Adipocyte (in vitro differentiated cells): ENCODE data around the gene MACROD2.

ENCODE experiments used
- DNase-seq: peaks from one replicate; pipeline ENCODE4 v3.0.0-alpha.2; 2015; ENCODE audit warnings: low read depth
- H3K27me3 ChIP-seq: replicated peaks from 2 replicates; pipeline ENCODE4 v1.7.0; 2013; ENCODE audit warnings: mild to moderate bottlenecking, low read length, moderate library complexity; ENCODE audit not compliant: control insufficient read depth, insufficient read depth
- H3K36me3 ChIP-seq: 2 replicates; pipeline ENCODE4 v1.7.0; 2013; ENCODE audit warnings: low read length, mild to moderate bottlenecking, moderate library complexity; ENCODE audit not compliant: control insufficient read depth, insufficient read depth, severe bottlenecking
- H3K4me1 ChIP-seq: 2 replicates; pipeline ENCODE4 v1.7.0; 2013; ENCODE audit warnings: mild to moderate bottlenecking, low read length, moderate library complexity; ENCODE audit not compliant: control insufficient read depth, insufficient read depth
- H3K4me3 ChIP-seq: 2 replicates; pipeline ENCODE4 v1.7.0; 2013; ENCODE audit warnings: mild to moderate bottlenecking, low read length, moderate library complexity
- H3K9ac ChIP-seq: 2 replicates; pipeline ENCODE4 v1.7.0; 2013; ENCODE audit warnings: mild to moderate bottlenecking, low read length, moderate library complexity
- H3K9me3 ChIP-seq: 2 replicates; pipeline ENCODE4 v1.7.0; 2013; ENCODE audit warnings: mild to moderate bottlenecking, low read length, moderate library complexity; ENCODE audit not compliant: control insufficient read depth

MACROD2 gene

DNA sequence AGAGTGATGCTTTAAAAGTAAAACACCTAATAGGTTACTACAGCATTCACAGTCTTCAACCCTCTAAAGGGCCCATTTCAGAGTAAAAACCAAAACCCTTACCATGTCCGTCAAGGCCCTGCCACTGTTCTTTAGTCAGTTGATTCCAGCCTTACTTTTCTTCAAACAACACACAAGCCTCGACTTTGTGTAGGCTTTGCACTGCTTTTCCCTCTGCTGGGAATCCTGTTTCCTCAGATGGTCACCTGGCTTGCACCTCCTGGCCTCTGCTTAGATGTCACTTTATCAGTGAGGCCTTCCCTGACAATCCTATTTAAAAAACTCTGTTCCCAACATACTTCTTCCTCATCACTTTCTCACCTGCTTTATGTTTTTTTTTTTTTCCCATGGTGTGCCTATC lies 419.2 kb downstream of the MACROD2 start:
- H3K4me1 ChIP-seq: peaks cover 4% of the 10 kb centered on the region
- no peak overlapping the region for H3K9ac ChIP-seq
- no peak for DNase-seq
- no peaks in the 10 kb centered on the region for H3K36me3 ChIP-seq
- no peak overlapping the region for H3K4me3 ChIP-seq
- no peaks in the 10 kb centered on the region for H3K27me3 ChIP-seq
- H3K9me3 ChIP-seq: no peaks in the 10 kb centered on the region

DNA sequence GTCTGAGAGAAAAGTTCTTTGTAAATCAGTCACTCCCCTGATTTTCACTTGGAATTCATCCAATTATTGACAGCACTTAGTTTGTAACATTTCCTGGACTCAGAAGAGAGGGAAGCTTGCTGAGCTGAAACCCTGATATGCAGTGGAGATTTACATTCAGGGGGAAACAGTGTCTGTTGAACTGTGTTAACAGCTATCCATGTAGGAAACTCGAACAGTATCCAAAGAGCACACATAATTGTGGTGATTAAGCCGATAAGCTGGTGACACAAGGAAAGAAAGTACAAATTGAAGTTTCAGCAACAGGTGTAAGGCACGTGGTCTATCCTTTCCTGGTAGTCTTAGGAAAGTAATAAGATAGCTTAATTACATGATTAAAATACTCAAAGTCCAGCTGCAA lies 420.2 kb downstream of the MACROD2 start:
- H3K36me3 ChIP-seq: no peaks in the 10 kb centered on the region
- H3K4me1 ChIP-seq: peaks cover 4% of the 10 kb centered on the region
- H3K27me3 ChIP-seq: no peaks in the 10 kb centered on the region
- H3K9ac ChIP-seq: no peak overlapping the region
- H3K4me3 ChIP-seq: no peak overlapping the region
- no peaks in the 10 kb centered on the region for H3K9me3 ChIP-seq
- no peak for DNase-seq

DNA sequence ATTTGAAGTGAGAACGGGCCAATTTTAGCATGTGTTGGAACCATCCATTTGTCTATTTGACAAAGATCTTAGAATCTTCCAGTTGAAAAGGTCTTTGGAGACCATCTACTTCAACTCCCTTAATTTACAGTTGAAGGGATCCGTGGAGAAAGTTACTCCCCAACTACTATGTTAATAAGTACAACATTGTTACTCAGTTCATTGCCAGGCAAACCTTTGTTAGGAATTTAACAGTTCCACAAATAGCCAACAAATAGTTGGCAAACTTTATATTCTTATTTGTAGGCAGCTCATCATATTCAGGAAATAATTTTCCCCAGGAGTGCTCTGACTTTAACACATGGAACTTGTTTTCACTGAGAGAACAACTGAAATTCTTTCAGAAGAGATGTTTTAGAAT lies 423.1 kb downstream of the MACROD2 start:
- DNase-seq: peak; percentile 45
- peak overlapping the region; percentile 69 for H3K4me3 ChIP-seq
- no peak overlapping the region for H3K9ac ChIP-seq
- peaks cover 4% of the 10 kb centered on the region for H3K4me1 ChIP-seq
- no peaks in the 10 kb centered on the region for H3K27me3 ChIP-seq
- no peaks in the 10 kb centered on the region for H3K9me3 ChIP-seq
- H3K36me3 ChIP-seq: no peaks in the 10 kb centered on the region

DNA sequence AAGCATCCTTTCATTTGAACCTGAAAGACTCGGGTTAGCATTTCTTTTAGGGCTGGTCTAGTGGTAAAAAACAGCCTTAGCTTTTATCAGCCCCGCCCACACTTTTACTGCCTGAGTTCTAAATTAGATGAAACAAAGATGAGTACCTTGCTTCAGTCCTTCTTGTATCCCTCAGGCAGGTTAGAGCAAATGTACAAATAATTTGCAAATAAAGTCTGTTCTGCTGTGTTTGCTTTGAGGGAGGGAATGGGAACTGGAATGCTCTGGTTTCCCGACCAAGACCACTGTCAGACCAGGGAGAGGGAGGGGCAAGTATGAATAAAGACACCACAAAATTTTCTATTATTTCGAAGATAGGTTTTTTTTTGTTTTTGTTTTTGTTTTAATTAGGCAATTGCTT lies 427.6 kb downstream of the MACROD2 start:
- DNase-seq: no peak
- Histone ChIP-seq H3K9me3 (no peaks in the 10 kb centered on the region), H3K4me3 (no peak overlapping the region), H3K27me3 (no peaks in the 10 kb centered on the region), H3K4me1 (peaks cover 4% of the 10 kb centered on the region), H3K9ac (no peak overlapping the region), H3K36me3 (no peaks in the 10 kb centered on the region)

DNA sequence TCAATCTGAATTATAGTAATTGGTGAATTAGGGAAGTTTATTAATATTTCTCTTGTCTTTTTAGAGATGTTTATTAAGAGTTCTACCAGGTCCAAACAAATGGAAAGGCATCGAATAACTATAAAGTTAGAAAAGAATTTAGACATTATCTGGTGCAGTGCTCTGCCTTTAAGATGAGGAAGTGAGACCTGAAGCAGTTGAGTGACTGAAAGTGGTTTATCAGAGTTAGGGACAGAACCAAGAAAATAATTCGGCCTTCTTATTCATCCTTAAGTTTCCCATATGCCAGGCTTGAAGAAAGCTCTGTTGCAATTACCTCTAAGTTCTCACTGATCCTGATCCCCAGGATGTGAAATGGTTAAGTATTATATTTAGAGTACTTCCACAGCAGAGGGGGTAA lies 436.3 kb downstream of the MACROD2 start:
- no peak for DNase-seq
- no peak overlapping the region for H3K9ac ChIP-seq
- H3K9me3 ChIP-seq: no peaks in the 10 kb centered on the region
- H3K4me1 ChIP-seq: no peaks in the 10 kb centered on the region
- no peak overlapping the region for H3K4me3 ChIP-seq
- H3K36me3 ChIP-seq: no peaks in the 10 kb centered on the region
- H3K27me3 ChIP-seq: no peaks in the 10 kb centered on the region

DNA sequence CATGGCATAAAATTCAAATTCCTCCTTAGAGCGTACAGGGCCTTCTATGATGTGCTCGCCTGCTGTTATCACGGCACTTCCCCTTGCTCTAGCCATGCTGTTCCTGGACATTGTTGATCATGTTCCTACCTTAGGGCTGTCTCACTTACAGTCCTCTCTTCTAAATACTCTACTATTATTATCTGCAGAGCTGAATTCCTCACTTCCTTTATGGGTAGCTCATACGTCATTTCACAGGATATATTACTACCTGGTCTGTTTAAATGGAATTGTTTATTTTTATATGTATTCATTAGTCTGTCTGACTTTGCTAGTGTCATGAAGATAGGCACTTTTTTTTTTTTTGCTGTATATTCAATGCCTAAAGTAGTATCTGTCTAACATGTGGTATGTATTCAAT lies 436.8 kb downstream of the MACROD2 start:
- DNase-seq: no peak
- Histone ChIP-seq H3K9ac (no peak overlapping the region), H3K4me3 (no peak overlapping the region), H3K9me3 (no peaks in the 10 kb centered on the region), H3K27me3 (no peaks in the 10 kb centered on the region), H3K36me3 (no peaks in the 10 kb centered on the region), H3K4me1 (no peaks in the 10 kb centered on the region)

DNA sequence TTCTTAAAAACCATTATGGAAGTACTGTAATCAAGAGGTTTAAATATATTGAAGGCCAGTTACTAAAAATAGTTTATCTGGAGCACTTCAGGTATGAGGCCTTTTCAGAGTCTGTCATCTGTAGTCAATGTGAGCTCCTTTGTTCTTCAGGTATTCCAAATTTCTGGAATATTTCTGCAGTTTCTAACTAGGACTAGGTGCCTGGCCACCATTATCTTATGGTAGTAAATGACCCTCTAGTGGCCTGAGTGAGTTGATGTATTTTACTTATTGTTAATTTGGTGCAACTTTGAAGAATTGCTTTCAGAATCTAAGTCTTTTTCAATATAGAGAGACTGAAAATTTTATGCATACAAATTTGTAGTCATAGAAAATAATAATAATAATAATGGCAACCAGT lies 437.3 kb downstream of the MACROD2 start:
- Histone ChIP-seq H3K27me3 (no peaks in the 10 kb centered on the region), H3K36me3 (no peaks in the 10 kb centered on the region), H3K9me3 (no peaks in the 10 kb centered on the region), H3K9ac (no peak overlapping the region), H3K4me3 (no peak overlapping the region), H3K4me1 (no peaks in the 10 kb centered on the region)
- no peak for DNase-seq

DNA sequence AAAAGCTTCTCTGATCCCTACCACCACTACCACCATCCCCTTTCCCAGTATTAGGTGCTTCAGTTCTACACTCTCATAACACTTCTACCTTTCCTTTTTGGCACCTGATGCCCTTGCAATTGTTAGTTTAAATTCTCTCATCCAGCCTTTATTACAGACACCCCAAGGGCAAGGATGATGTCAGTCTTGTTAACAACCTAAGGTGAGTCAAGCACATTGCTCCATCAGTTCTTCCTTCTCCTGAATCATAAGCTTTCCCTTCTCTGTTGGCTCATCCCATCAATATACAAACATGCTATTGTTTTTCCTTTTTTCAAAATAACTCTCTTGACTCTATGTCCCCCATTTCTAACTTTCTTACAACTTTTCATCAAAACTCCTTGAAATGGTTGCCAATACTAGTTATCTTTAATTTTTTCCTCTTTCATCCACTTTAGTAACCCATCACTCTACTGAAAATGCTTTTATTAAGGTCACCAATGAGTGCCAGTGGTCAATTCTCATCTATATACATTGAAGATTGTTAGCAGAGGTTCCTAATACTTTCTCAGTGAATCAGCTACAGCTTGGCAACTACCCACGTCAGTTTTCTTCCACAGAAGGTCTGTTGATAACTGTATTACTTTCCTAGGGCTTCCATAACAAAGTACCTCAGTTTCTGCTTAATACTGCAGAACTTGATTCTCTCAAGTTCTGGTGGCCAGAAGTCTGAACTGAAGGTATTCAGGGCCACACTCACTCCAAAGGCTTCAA lies 439.2 kb downstream of the MACROD2 start:
- H3K9ac ChIP-seq: no peak overlapping the region

DNA sequence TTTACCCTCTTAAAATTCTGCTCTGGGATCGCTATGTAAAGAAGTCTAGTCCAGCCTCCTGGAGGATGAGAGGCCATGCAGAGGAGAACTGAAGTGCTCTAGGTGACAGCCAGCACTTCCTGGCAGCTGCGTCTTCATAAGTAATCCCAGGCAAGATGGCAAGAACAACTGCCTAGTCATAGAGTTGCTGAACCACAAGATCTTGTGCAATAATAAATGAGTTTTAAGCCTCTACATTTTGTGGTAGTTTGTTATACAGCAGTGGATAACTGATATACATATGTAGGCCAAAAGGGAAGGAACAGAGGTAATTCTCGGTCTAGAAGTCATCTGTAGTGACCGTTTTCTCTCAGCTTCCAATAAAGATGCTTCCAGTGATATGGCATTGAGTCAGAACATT lies 445.9 kb downstream of the MACROD2 start:
- Histone ChIP-seq H3K9ac (no peak overlapping the region), H3K4me3 (no peak overlapping the region), H3K36me3 (no peaks in the 10 kb centered on the region), H3K4me1 (peaks cover 22% of the 10 kb centered on the region), H3K9me3 (peaks cover 4% of the 10 kb centered on the region), H3K27me3 (no peaks in the 10 kb centered on the region)
- no peak for DNase-seq

More for the DNA sequence above, 439.2 kb downstream of the MACROD2 start:
- no peaks in the 10 kb centered on the region for H3K4me1 ChIP-seq
- H3K9me3 ChIP-seq: peaks cover 4% of the 10 kb centered on the region
- no peaks in the 10 kb centered on the region for H3K27me3 ChIP-seq
- no peak overlapping the region for H3K4me3 ChIP-seq
- H3K36me3 ChIP-seq: no peaks in the 10 kb centered on the region
- DNase-seq: peak; percentile 19

DNA sequence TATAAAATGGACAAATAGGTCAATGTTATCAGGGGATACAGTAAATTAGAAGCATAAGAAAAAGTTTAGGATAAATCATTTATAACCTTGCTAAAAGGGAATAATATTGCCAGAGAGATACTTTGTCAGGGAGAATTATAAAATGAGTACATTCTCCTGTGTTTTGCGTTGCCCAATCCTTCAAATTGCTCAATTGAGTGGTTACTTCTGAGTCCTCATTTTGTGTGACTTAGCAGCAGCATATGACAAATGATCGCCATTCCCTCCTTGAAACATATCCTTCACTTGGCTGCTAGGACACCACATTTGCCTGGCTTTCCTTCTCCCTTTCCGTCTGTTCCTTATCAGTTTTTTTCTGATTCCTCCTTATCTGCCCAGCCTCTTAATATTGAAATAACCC lies 448.8 kb downstream of the MACROD2 start:
- H3K4me3 ChIP-seq: no peak overlapping the region
- peaks cover 28% of the 10 kb centered on the region for H3K4me1 ChIP-seq
- H3K9me3 ChIP-seq: peaks cover under 1% of the 10 kb centered on the region
- no peaks in the 10 kb centered on the region for H3K27me3 ChIP-seq
- H3K9ac ChIP-seq: no peak overlapping the region
- peak; percentile 38 for DNase-seq
- no peaks in the 10 kb centered on the region for H3K36me3 ChIP-seq

DNA sequence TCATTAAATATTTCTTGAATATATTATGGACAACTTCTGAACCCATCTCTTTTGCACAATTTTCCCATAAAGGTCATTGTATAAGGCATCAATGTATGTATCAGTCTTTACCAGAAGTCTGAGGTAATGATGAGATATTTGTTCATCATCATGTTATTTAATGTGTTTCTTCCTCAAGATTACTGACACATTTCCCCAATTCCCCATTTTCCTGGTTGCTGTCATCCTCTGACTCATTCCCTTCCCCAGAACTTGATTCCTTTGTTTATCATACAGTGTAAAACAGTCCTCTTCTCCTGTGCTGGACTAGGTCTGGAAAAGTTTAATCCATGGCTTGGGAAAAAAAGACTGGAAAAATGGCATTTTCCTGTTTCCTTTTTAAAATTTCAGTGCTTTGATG lies 450.0 kb downstream of the MACROD2 start:
- peaks cover 28% of the 10 kb centered on the region for H3K4me1 ChIP-seq
- H3K4me3 ChIP-seq: no peak overlapping the region
- no peaks in the 10 kb centered on the region for H3K36me3 ChIP-seq
- H3K9ac ChIP-seq: no peak overlapping the region
- DNase-seq: peak; percentile 36
- no peaks in the 10 kb centered on the region for H3K9me3 ChIP-seq
- H3K27me3 ChIP-seq: no peaks in the 10 kb centered on the region

DNA sequence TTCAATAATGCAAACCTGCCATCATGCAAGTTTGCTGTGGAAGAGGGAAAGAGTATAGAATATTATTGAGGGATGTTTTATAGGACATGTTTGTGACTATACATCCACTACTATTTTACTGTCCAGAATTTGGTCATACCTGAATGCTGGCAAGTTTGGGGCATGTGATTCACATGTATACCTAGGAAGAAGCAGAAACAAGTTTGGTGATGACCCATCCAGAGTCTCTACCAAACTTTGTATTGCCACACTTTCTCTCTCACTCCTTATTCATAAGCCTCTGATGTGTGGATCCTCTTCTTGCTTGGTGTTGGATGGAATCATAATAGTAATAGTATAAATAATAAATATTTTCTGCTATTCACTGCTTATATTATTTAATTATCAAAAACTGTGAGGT lies 450.6 kb downstream of the MACROD2 start:
- Histone ChIP-seq H3K27me3 (no peaks in the 10 kb centered on the region), H3K9ac (no peak overlapping the region), H3K4me1 (peaks cover 28% of the 10 kb centered on the region), H3K4me3 (no peak overlapping the region), H3K36me3 (no peaks in the 10 kb centered on the region), H3K9me3 (no peaks in the 10 kb centered on the region)
- no peak for DNase-seq
